Measurements from ENCODE around the gene SRCIN1.
"Not testable (repeated sequence)": the region's sequence is repeated elsewhere in the genome, so short reads cannot be mapped to it uniquely, and the experiment has no call there.

The SRCIN1 gene

DNA sequence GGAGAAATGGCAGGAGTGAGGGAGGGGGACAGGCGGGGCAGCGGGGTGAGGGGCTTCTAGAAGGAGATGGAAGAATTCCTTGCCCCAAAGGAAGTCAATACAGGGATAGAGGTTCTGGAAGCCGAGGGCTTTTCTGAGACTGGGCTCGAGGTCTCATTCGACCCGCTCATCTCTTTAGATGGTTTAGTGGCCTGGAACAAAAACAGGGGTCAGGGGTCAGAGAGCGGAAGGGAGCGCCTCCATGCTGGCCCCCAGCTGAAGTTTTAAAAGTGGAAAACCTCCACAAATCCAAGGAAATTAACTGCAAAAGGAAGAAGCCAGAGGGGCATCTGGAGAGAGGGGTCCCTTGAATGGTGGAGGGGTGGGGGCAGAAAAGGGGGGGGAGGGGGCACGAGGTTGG lies 72.5 kb downstream of the SRCIN1 start:
- Histone ChIP-seq H3K27me3 (peaks cover 40% of the 10 kb centered on the region), H3K27ac (no peak overlapping the region), H3K4me1 (ENCODE audit: control insufficient read depth in 1 of 2, insufficient read depth in 1 of 2, low read depth in 1 of 2, low read length in 1 of 2) (no peaks in the 10 kb centered on the region), H3K36me3 (no peaks in the 10 kb centered on the region), H3K4me3 (ENCODE audit: low read depth in 1 of 2, low read length in 1 of 2) (no peak overlapping the region), H3K9me3 (no peaks in the 10 kb centered on the region)
- no peak for TF ChIP-seq CTCF (IDR thresholded peaks at IDR 0.05)

GRCh38 chr17:38532451-38532850 lies 73.3 kb downstream of the SRCIN1 start:
- Histone ChIP-seq H3K4me3 (ENCODE audit: low read depth in 1 of 2, low read length in 1 of 2) (no peak overlapping the region), H3K27me3 (peaks cover 46% of the 10 kb centered on the region), H3K4me1 (ENCODE audit: control insufficient read depth in 1 of 2, insufficient read depth in 1 of 2, low read depth in 1 of 2, low read length in 1 of 2) (no peaks in the 10 kb centered on the region), H3K9me3 (no peaks in the 10 kb centered on the region), H3K27ac (no peak overlapping the region), H3K36me3 (no peaks in the 10 kb centered on the region)
- TF ChIP-seq CTCF (IDR thresholded peaks at IDR 0.05): no peak

- not testable (repeated sequence) for H3K27ac ChIP-seq; H3K9me3 ChIP-seq; H3K4me1 ChIP-seq (ENCODE audit: control insufficient read depth in 1 of 2, insufficient read depth in 1 of 2, low read depth in 1 of 2, low read length in 1 of 2); H3K4me3 ChIP-seq (ENCODE audit: low read depth in 1 of 2, low read length in 1 of 2); H3K36me3 ChIP-seq
- peaks cover 49% of the 10 kb centered on the region for H3K27me3 ChIP-seq
These were observed 74.0 kb downstream of the SRCIN1 start for GRCh38 chr17:38531761-38532160.

DNA sequence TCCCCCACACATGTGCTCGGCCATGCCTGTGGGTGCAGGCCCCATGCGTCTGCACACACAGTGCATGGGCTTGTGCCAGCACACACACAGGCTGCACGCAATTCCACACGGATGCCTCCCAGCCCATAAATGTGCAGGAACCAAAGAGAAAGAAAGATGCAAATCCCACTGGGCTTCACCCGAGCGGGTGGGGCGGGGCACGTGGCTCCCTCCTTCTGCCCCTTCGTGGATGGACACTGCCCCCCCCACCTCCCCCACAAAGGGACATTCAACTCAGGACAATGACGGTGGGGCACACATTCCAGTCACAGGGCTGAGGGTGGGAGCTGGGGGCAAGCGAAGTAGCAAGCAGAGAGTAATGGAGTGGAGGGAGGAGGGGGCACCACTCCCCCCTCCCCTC lies 74.9 kb downstream of the SRCIN1 start:
- not testable (repeated sequence) for H3K4me3 ChIP-seq (ENCODE audit: low read depth in 1 of 2, low read length in 1 of 2); H3K4me1 ChIP-seq (ENCODE audit: control insufficient read depth in 1 of 2, insufficient read depth in 1 of 2, low read depth in 1 of 2, low read length in 1 of 2); H3K36me3 ChIP-seq; H3K27ac ChIP-seq; H3K9me3 ChIP-seq
- H3K27me3 ChIP-seq: peaks cover 42% of the 10 kb centered on the region

DNA sequence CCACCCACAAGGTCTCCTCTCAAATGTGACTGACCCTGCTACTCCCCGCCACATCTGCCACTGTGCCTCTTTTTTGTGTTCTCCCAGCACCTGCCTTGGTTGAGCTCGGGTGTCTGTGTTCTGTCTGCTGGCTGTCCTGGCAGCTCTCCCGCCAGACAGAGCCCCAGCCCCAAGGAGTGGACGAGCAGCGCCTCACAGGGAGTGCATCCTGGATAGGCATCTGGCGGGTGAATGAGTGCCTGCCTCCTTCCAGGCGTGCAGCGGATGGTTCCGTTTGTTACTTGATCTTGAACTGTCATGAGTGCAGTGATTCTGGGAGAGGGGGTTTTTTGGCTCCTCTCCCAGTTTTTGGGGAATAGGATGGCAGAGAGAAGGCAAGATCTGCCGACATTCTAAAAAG lies 77.6 kb downstream of the SRCIN1 start:
- not testable (repeated sequence) for H3K9me3 ChIP-seq; H3K4me3 ChIP-seq (ENCODE audit: low read depth in 1 of 2, low read length in 1 of 2); H3K4me1 ChIP-seq (ENCODE audit: control insufficient read depth in 1 of 2, insufficient read depth in 1 of 2, low read depth in 1 of 2, low read length in 1 of 2); H3K27ac ChIP-seq; H3K36me3 ChIP-seq
- peaks cover 35% of the 10 kb centered on the region for H3K27me3 ChIP-seq

DNA sequence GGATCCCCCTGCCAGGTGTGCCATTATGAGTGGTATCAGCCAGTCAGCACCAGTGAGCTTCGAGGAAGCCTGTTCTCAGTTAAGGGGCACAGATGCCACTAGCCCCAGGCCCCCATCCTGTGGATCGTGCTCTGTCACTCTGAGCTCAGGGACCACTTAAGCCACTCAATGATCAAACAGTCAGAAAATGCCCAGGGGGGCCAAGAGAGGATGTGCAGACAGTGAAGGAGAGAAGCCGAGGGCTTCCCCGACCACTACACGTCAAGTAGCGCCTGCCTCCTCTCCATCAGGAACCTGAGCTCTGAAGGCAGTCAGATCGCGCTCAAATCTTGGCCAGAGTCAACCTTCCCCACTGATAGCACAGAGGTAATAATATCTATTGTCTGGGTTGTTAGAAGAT lies 79.2 kb downstream of the SRCIN1 start:
- not testable (repeated sequence) for H3K4me1 ChIP-seq (ENCODE audit: control insufficient read depth in 1 of 2, insufficient read depth in 1 of 2, low read depth in 1 of 2, low read length in 1 of 2); H3K4me3 ChIP-seq (ENCODE audit: low read depth in 1 of 2, low read length in 1 of 2); H3K36me3 ChIP-seq; H3K9me3 ChIP-seq; H3K27ac ChIP-seq
- peaks cover 35% of the 10 kb centered on the region for H3K27me3 ChIP-seq

GRCh38 chr17:38512473-38513058 lies 93.2 kb downstream of the SRCIN1 start:
- Histone ChIP-seq H3K4me3 (ENCODE audit: low read depth in 1 of 2, low read length in 1 of 2) (no peak overlapping the region), H3K9me3 (no peaks in the 10 kb centered on the region), H3K27me3 (peaks cover 66% of the 10 kb centered on the region), H3K36me3 (no peaks in the 10 kb centered on the region), H3K4me1 (ENCODE audit: control insufficient read depth in 1 of 2, insufficient read depth in 1 of 2, low read depth in 1 of 2, low read length in 1 of 2) (peaks cover 4 to 9% of the 10 kb centered on the region in 2 experiments), H3K27ac (no peak overlapping the region)
- TF ChIP-seq CTCF (IDR thresholded peaks at IDR 0.05): no peak
